Omental fat pad (tissue), 4 donors: ENCODE measurements around the gene SLC30A5. TPM values are rescaled to one million over a fixed set of nuclear protein-coding genes. Genes with fewer than 3 reads are reported as not detected.
"Not testable (repeated sequence)": the region's sequence is repeated elsewhere in the genome, so short reads cannot be mapped to it uniquely, and the experiment has no call there.

ENCODE experiments used
- ATAC-seq: fragments of 150-250 bp; one replicate; pipeline ENCODE4 v1.9.1; 2016; ENCODE audit warnings: mild to moderate bottlenecking, moderate library complexity; ENCODE audit not compliant: low FRiP score
- DNase-seq: peaks from one replicate; pipeline ENCODE4 v3.0.0-alpha.2; 2019; ENCODE audit warnings: low spot score
- total RNA-seq, 4 donors: library from RNA; depleted of rRNA; stranded (reverse); fragments of >200 nt; gene quantifications; one replicate each; pipeline ENCODE4 v1.1.0, GENCODE V29; 2016
- TF ChIP-seq, protein P1 (sequence below), 3 donors: fragments of 450-650 bp; IDR thresholded peaks; one replicate each; pipeline ENCODE4 v1.5.1; 2016 to 2017; ENCODE audit warnings: antibody characterized with exemption in 3 of 3, mild to moderate bottlenecking in 3 of 3, moderate library complexity in 2 of 3

Gene SLC30A5
- total RNA-seq, 4 donors from 2014 or later: 39.1 to 52.6 (median 42.3) TPM

- TF ChIP-seq, protein P1, sequence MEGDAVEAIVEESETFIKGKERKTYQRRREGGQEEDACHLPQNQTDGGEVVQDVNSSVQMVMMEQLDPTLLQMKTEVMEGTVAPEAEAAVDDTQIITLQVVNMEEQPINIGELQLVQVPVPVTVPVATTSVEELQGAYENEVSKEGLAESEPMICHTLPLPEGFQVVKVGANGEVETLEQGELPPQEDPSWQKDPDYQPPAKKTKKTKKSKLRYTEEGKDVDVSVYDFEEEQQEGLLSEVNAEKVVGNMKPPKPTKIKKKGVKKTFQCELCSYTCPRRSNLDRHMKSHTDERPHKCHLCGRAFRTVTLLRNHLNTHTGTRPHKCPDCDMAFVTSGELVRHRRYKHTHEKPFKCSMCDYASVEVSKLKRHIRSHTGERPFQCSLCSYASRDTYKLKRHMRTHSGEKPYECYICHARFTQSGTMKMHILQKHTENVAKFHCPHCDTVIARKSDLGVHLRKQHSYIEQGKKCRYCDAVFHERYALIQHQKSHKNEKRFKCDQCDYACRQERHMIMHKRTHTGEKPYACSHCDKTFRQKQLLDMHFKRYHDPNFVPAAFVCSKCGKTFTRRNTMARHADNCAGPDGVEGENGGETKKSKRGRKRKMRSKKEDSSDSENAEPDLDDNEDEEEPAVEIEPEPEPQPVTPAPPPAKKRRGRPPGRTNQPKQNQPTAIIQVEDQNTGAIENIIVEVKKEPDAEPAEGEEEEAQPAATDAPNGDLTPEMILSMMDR (IDR thresholded peaks at IDR 0.05): no peak
- ATAC-seq (no peak), DNase-seq (no peak)
Measured at GRCh38 chr5:69103521-69103920, 9.7 kb downstream of the SLC30A5 start.

DNA sequence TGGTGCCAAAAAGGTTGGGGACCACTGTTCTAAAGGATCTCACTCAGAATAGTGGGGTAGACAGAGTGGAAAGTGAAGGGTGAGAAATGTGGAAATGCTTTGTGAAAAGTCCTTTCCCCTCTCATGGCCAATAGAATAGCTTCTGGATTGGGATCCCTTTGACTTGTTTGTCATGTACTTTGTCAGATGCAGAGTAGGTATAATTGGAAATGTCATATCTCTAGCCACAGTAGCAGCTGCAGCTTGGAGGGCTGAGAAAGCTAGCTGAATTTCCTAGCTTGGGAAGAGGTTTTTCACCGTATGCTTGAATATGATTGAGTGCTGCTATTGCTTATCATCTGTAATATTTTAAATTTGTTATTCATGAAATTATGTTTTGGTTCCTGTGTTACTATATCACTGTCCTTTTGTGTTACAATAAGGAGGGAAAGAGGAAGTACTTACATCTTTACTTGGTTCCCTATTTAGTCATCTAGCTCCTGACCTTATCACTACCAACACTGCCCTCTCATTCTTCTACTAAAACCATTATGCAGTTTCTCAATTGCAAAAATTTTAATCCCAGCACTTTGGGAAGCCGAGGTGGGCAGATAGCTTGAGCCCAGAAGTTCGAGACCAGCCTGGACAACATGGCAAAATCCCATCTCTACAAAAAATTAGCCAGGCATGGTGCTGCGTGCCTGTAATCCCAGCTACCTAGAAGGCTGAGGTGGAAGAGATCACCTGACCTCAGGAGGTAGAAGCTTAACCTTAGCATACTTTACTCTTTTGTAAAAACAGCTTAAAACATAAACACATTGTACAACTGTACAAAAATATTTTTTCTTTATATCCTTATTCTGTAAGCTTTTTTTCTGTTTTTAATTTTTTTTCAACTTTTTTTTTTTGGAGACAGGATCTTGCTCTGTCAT, 12.4 kb downstream of the SLC30A5 start:
- ATAC-seq (no peak), DNase-seq (no peak)
- TF ChIP-seq, protein P1 (IDR thresholded peaks at IDR 0.05): no peak

- DNase-seq, ATAC-seq: not testable (repeated sequence)
Measured at GRCh38 chr5:69108367-69108766, 14.6 kb downstream of the SLC30A5 start.

- DNase-seq (no peak), ATAC-seq (no peak)
- TF ChIP-seq, protein P1 (IDR thresholded peaks at IDR 0.05): no peak
Measured at GRCh38 chr5:69113851-69114250, 20.0 kb downstream of the SLC30A5 start.

GRCh38 chr5:69115526-69115925, 21.7 kb downstream of the SLC30A5 start:
- no peak for ATAC-seq
- TF ChIP-seq, protein P1 (IDR thresholded peaks at IDR 0.05): no peak
- no peak for DNase-seq

DNA sequence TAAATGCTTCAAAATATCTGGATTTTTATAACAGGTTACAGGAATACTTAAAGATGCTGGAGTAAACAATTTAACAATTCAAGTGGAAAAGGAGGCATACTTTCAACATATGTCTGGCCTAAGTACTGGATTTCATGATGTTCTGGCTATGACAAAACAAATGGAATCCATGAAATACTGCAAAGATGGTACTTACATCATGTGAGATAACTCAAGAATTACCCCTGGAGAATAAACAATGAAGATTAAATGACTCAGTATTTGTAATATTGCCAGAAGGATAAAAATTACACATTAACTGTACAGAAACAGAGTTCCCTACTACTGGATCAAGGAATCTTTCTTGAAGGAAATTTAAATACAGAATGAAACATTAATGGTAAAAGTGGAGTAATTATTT, 35.6 kb downstream of the SLC30A5 start:
- TF ChIP-seq, protein P1 (IDR thresholded peaks at IDR 0.05): no peak
- no peak for DNase-seq
- ATAC-seq: no peak

GRCh38 chr5:69130241-69130640, 36.4 kb downstream of the SLC30A5 start:
- no peak for ATAC-seq
- TF ChIP-seq, protein P1 (IDR thresholded peaks at IDR 0.05): no peak

More at GRCh38 chr5:69130241-69130640, 36.4 kb downstream of the SLC30A5 start:
- no peak for DNase-seq
